Measurements from ENCODE around the gene ANGEL2.

Gene ANGEL2

GRCh38 chr1:212951947-212952640 is 63.6 kb downstream of the ANGEL2 start:
- DNase-seq (ENCODE audit: low spot score): no peak
- TF ChIP-seq CTCF (IDR thresholded peaks at IDR 0.05): no peak
- H3K27ac ChIP-seq: no peak overlapping the region
- peak overlapping the region; percentile 75 for H3K4me3 ChIP-seq

- DNase-seq (ENCODE audit: low spot score): no peak
- no peak overlapping the region for H3K27ac ChIP-seq
- peak overlapping the region; percentile 75 for H3K4me3 ChIP-seq
Observed at GRCh38 chr1:212951126-212951946, 64.3 kb downstream of the ANGEL2 start.

DNA sequence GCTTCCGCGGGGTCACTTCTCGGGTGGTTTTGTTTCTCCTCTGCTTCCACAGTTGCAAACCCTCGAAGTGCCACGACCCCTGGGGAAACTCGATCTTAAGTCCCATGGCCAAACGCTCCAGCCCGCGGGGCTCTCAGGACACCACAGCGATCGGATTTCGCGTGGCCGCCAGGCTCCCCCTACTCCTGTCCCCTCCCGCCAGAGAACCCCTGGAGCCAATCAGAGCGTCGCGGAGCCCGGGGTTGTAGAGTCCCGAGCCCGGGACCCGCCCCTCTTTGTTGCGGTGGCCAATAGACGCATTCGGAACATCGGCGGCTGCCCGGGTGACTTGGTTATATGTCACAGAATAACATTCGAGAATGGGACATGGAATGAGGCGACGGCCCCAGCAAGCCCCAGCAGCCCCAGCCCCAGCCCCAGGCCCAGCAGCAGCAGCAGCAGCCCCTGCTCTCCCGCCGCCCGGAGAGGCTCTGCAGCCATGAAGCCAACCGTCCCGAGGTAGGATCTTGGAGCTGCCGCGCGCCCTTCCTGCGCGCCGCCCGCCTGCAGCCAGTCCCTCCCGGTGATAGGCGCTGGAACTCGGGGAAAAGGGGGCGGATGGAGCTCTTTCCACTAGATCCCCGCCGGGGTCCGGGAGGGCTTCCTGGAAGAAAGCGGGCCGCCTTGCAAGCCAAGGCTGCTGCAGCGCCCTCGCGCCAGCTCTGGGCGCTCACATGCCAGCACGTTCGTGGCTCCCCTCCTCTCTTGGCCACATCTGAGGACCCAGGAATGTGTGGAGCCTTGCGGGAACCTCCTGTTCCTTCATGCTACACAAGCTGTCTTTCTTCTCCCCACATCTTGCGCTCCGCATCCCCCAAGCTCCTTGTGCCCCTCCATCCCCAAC is 65.2 kb downstream of the ANGEL2 start, which contains the start of gene VASH2:
VASH2 (plus strand) TSS at position 299 of the 883 bp plus-strand sequence. CDS start 1,002 bp downstream, outside the sequence.
- no peak for TF ChIP-seq CTCF (IDR thresholded peaks at IDR 0.05)
- peak within 1 kb of the TSS; percentile 75 for H3K4me3 ChIP-seq
- peak; percentile 84 for DNase-seq (ENCODE audit: low spot score)
- no peak within 1 kb of the TSS for H3K27ac ChIP-seq

More at GRCh38 chr1:212951126-212951946, 64.3 kb downstream of the ANGEL2 start:
- no peak for TF ChIP-seq CTCF (IDR thresholded peaks at IDR 0.05)

GRCh38 chr1:212949771-212950170 is 65.9 kb downstream of the ANGEL2 start:
- H3K27ac ChIP-seq: no peak overlapping the region

DNA sequence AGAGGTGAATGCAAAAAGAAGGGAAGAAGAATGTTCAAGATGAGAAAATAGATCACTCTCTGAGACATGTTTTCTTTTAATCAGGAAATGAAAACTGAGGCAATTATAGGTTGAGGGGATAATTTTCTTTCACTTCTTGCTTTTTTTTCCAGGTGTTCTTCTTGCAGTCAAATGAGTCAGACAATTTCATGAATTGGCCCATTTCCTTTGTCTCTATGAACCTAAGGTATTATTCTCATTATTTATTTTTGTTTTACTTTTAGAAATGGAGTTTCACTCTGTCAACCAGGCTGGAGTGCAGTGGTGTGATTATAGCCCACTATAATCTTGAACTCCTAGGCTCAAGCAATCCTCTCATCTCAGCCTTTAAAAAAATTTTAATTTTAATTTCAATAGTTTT is 68.8 kb downstream of the ANGEL2 start:
- TF ChIP-seq CTCF (IDR thresholded peaks at IDR 0.05): no peak
- Histone ChIP-seq H3K4me3 (no peak overlapping the region), H3K27ac (no peak overlapping the region)
- no peak for DNase-seq (ENCODE audit: low spot score)

More at GRCh38 chr1:212949771-212950170, 65.9 kb downstream of the ANGEL2 start:
- TF ChIP-seq CTCF (IDR thresholded peaks at IDR 0.05): no peak
- no peak for DNase-seq (ENCODE audit: low spot score)
- H3K4me3 ChIP-seq: peak overlapping the region; percentile 75

- DNase-seq (ENCODE audit: low spot score): no peak
- no peak overlapping the region for H3K27ac ChIP-seq
- TF ChIP-seq CTCF (IDR thresholded peaks at IDR 0.05): no peak
- no peak overlapping the region for H3K4me3 ChIP-seq
Observed at GRCh38 chr1:212945463-212946160, 70.1 kb downstream of the ANGEL2 start.
